Thyroid gland (tissue), 4 donors: ENCODE results near the gene APOC1.
A peak's percentile ranks its signal among the peaks of the same experiment; 100 is the strongest.

Experiments used
- CTCF ChIP-seq, 6 experiments: fragments of 200-600 bp in 3 of 6; fragments of 450-650 bp in 3 of 6; sonication (generic) in 3 of 6; IDR thresholded peaks; one replicate each; pipeline ENCODE4 v1.5.1; 2016 to 2019; ENCODE audit warnings: antibody characterized with exemption in 6 of 6, mild to moderate bottlenecking in 2 of 6, inconsistent platforms in 1 of 6, moderate library complexity in 1 of 6
- POLR2A ChIP-seq, 2 donors: fragments of 450-650 bp; IDR thresholded peaks; one replicate each; pipeline ENCODE4 v1.6.1; 2017; ENCODE audit warnings: antibody characterized with exemption in 2 of 2, mild to moderate bottlenecking in 2 of 2, moderate library complexity in 1 of 2

- no peak for TF ChIP-seq CTCF (IDR thresholded peaks at IDR 0.05)
- peak in 1 of 2 donors; percentile 44 for TF ChIP-seq POLR2A (IDR thresholded peaks at IDR 0.05)
Measured at GRCh38 chr19:44890366-44891015, 23.9 kb upstream of the APOC1 start.
